Endometrium (tissue), 2 donors: Measurements from ENCODE around the gene ZFYVE28.
"Not testable (repeated sequence)": the region's sequence is repeated elsewhere in the genome, so short reads cannot be mapped to it uniquely, and the experiment has no call there.

Experiments used
- FAIRE-seq: peaks from 2 replicates; lab custom pipeline; 2012; peaks lifted over from hg19 to GRCh38; lab: Jason Lieb, UNC
- donor health status: control.
- donor health status: control.

The ZFYVE28 gene

GRCh38 chr4:2417765-2418649 lies at the start of gene ZFYVE28:
Gene ZFYVE28, minus strand, starts transcription at chr4:2418645. Its CDS starts 322 bp downstream, at chr4:2418323.
- no peak for FAIRE-seq

GRCh38 chr4:2465544-2465943 lies 47.1 kb upstream of the ZFYVE28 start:
- FAIRE-seq, result not testable (repeated sequence)

GRCh38 chr4:2465032-2465431 lies 46.6 kb upstream of the ZFYVE28 start:
- no peak for FAIRE-seq

- FAIRE-seq, result no peak
Observed at GRCh38 chr4:2462992-2463762, 44.7 kb upstream of the ZFYVE28 start.

- FAIRE-seq, result no peak
Observed at GRCh38 chr4:2462218-2462991, 44.0 kb upstream of the ZFYVE28 start.

- no peak for FAIRE-seq
Observed at GRCh38 chr4:2461246-2461960, 43.0 kb upstream of the ZFYVE28 start.

GRCh38 chr4:2459589-2460349 lies 41.3 kb upstream of the ZFYVE28 start:
- FAIRE-seq, result no peak

- FAIRE-seq, result no peak
Observed at GRCh38 chr4:2458546-2459491, 40.4 kb upstream of the ZFYVE28 start.

GRCh38 chr4:2457481-2458295 lies 39.2 kb upstream of the ZFYVE28 start:
- no peak for FAIRE-seq

- FAIRE-seq, result no peak
Observed at GRCh38 chr4:2451821-2452785, 33.7 kb upstream of the ZFYVE28 start.

GRCh38 chr4:2451036-2451520 lies 32.6 kb upstream of the ZFYVE28 start:
- FAIRE-seq, result no peak

GRCh38 chr4:2450394-2451035 lies 32.1 kb upstream of the ZFYVE28 start:
- no peak for FAIRE-seq

GRCh38 chr4:2449511-2450392 lies 31.3 kb upstream of the ZFYVE28 start:
- FAIRE-seq, result no peak

GRCh38 chr4:2449051-2449450 lies 30.6 kb upstream of the ZFYVE28 start:
- no peak for FAIRE-seq

GRCh38 chr4:2448589-2448988 lies 30.1 kb upstream of the ZFYVE28 start:
- no peak for FAIRE-seq
